Spleen (tissue), 11 donors: ENCODE measurements around the gene TYW3. TPM values are rescaled to one million over a fixed set of nuclear protein-coding genes. Genes with fewer than 3 reads are reported as not detected.

Experiments used
- DNase-seq: peaks from one replicate; pipeline ENCODE4 v3.0.0-alpha.2; 2020
- H3K27ac ChIP-seq, 8 donors: fragments of 200-600 bp; sonication (generic) in 7 of 8; 1 replicate in 4 of 8; 2 replicates in 4 of 8; pipeline versions ENCODE4 v1.5.0 to v1.8.0; 2016 to 2021; ENCODE audit warnings: inconsistent platforms in 4 of 8, mild to moderate bottlenecking in 4 of 8, moderate library complexity in 1 of 8
- H3K27me3 ChIP-seq, 7 donors: fragments of 200-600 bp; sonication (generic) in 6 of 7; replicated peaks in 1 of 7; 1 replicate in 4 of 7; 2 replicates in 3 of 7; pipeline versions ENCODE4 v1.5.0 to v1.8.0; 2016 to 2021; ENCODE audit warnings: inconsistent platforms in 3 of 7, mild to moderate bottlenecking in 1 of 7
- H3K36me3 ChIP-seq, 6 donors: fragments of 200-600 bp; sonication (generic) in 5 of 6; 1 replicate in 4 of 6; 2 replicates in 2 of 6; pipeline versions ENCODE4 v1.5.0 to v1.8.0; 2016 to 2021; ENCODE audit warnings: inconsistent platforms in 2 of 6
- H3K4me1 ChIP-seq, 6 donors: fragments of 200-600 bp; sonication (generic) in 5 of 6; 1 replicate in 3 of 6; 2 replicates in 3 of 6; pipeline versions ENCODE4 v1.5.0 to v1.8.0; 2016 to 2021; ENCODE audit warnings: inconsistent platforms in 3 of 6
- H3K4me3 ChIP-seq, 8 donors: fragments of 200-600 bp; sonication (generic) in 7 of 8; 1 replicate in 4 of 8; 2 replicates in 4 of 8; pipeline versions ENCODE4 v1.5.0 to v1.8.0; 2016 to 2021; ENCODE audit warnings: inconsistent platforms in 4 of 8, mild to moderate bottlenecking in 4 of 8, moderate library complexity in 2 of 8
- H3K9me3 ChIP-seq, 8 donors: fragments of 200-600 bp; sonication (generic) in 7 of 8; 1 replicate in 4 of 8; 2 replicates in 4 of 8; pipeline versions ENCODE4 v1.5.0 to v1.8.0; 2016 to 2021; ENCODE audit warnings: inconsistent platforms in 4 of 8
- CTCF ChIP-seq, 11 experiments: fragments of 200-600 bp in 7 of 11; fragments of 450-650 bp in 4 of 11; sonication (generic) in 4 of 11; IDR thresholded peaks in 8 of 11; conservative IDR thresholded peaks in 3 of 11; 1 replicate in 7 of 11; 2 replicates in 4 of 11; pipeline versions ENCODE4 v1.4.0 to v1.8.0; 2016 to 2021; ENCODE audit warnings: antibody characterized with exemption in 11 of 11, inconsistent platforms in 4 of 11, mild to moderate bottlenecking in 1 of 11
- POLR2A ChIP-seq, 3 donors: fragments of 450-650 bp; IDR thresholded peaks; one replicate each; pipeline ENCODE4 v1.5.1; 2017; ENCODE audit warnings: antibody characterized with exemption in 3 of 3, mild to moderate bottlenecking in 1 of 3
- POLR2AphosphoS5 ChIP-seq, 3 donors: sonication (generic); formaldehyde crosslinking; IDR thresholded peaks; one replicate each; pipeline ENCODE4 v1.5.1; 2017; ENCODE audit warnings: antibody characterized with exemption in 3 of 3
- WGBS, 5 donors: extraction: QIAGEN DNeasy Blood & Tissue Kit in 3 of 5; methylation state at CpG; one replicate each; pipeline versions ENCODE4 v1.1.5 to v1.1.7; 2013 to 2018; 5-methylcytosine and 5-hydroxymethylcytosine counted together
- intact Hi-C: fragments of 100-400 bp; cut with DNase I; formaldehyde crosslinking; loops from one replicate; pipeline ENCODE4 v1.15.0; 2023; ENCODE audit warnings: low total_unique reads
- polyA plus RNA-seq, 3 donors: library from polyadenylated mRNA; stranded (reverse); fragments of 200-250 nt; gene quantifications; one replicate each; pipeline ENCODE4 v1.2.1, GENCODE V29; 2013
- total RNA-seq, 7 donors: library from RNA; depleted of rRNA in 3 of 7; stranded (reverse); fragments of >200 nt in 3 of 7; fragmentation: NEBNext Ultra II Directional in 4 of 7; extraction: Animal tissue kit (Norgen Biotek cat#: 25700) in 4 of 7; gene quantifications; one replicate each; pipeline versions ENCODE4 v1.1.0 to v1.2.1, GENCODE V29; 2016 to 2021
- donor health status: healthy with polysubstance abuse.
- donor health status: DM: no; HTN: no; CAD: no; lungs with moderate emphysema.
- donor health status: DM: no; HTN: no; CAD: no.
- donor health status: Bipolar disorder and iron deficiency.
- donor health status: healthy.
- donor health status: DM: no; HTN: no; CAD: no.
- donor health status: DM: yes; HTN: yes; CAD: no.

Gene TYW3
- total and polyA plus RNA-seq, 10 donors, result 11.5 to 19.2 (median 16.6) TPM

GRCh38 chr1:74713849-74714248 is 19.1 kb upstream of the TYW3 start:
- Histone ChIP-seq H3K4me3 (no peak overlapping the region), H3K27ac (no peak overlapping the region), H3K27me3 (no peaks in the 10 kb centered on the region), H3K36me3 (peaks cover 0 to 100% (median 32%) of the 10 kb centered on the region in 6 donors), H3K9me3 (no peaks in the 10 kb centered on the region), H3K4me1 (no peaks in the 10 kb centered on the region)
- intact Hi-C loops, result no loop called here
- DNase-seq, result no peak
- TF ChIP-seq POLR2A (IDR thresholded peaks at IDR 0.05) (no peak), CTCF (IDR thresholded peaks at IDR 0.05 in 8 of 11, conservative IDR thresholded peaks at IDR 0.05 in 3 of 11) (no peak), POLR2AphosphoS5 (IDR thresholded peaks at IDR 0.05) (no peak)
- 87 to 96% (median 91%) methylated on average over 3 of the region's 3 CpGs for WGBS, 5 donors

GRCh38 chr1:74714429-74715235 is 18.3 kb upstream of the TYW3 start:
- Histone ChIP-seq H3K27me3 (no peaks in the 10 kb centered on the region), H3K9me3 (no peaks in the 10 kb centered on the region), H3K36me3 (peaks cover 0 to 100% (median 29%) of the 10 kb centered on the region in 6 donors), H3K4me1 (no peaks in the 10 kb centered on the region), H3K27ac (no peak overlapping the region), H3K4me3 (no peak overlapping the region)
- no peak for DNase-seq
- intact Hi-C loops, result no loop called here
- 69 to 88% (median 80%) methylated on average over 1 of the region's 1 CpG for WGBS, 5 donors
- no peak for TF ChIP-seq POLR2AphosphoS5 (IDR thresholded peaks at IDR 0.05)
- no peak for TF ChIP-seq CTCF (IDR thresholded peaks at IDR 0.05 in 8 of 11, conservative IDR thresholded peaks at IDR 0.05 in 3 of 11)
- no peak for TF ChIP-seq POLR2A (IDR thresholded peaks at IDR 0.05)

- 79 to 95% (median 88%) methylated on average over 1 of the region's 1 CpG for WGBS, 5 donors
- H3K4me3 ChIP-seq, result no peak overlapping the region
- peaks cover 0 to 100% (median 31%) of the 10 kb centered on the region in 6 donors for H3K36me3 ChIP-seq
- TF ChIP-seq POLR2AphosphoS5 (IDR thresholded peaks at IDR 0.05), result no peak
- no peak for TF ChIP-seq CTCF (IDR thresholded peaks at IDR 0.05 in 8 of 11, conservative IDR thresholded peaks at IDR 0.05 in 3 of 11)
- no peak for TF ChIP-seq POLR2A (IDR thresholded peaks at IDR 0.05)
- H3K4me1 ChIP-seq, result no peaks in the 10 kb centered on the region
- DNase-seq, result no peak
- H3K9me3 ChIP-seq, result no peaks in the 10 kb centered on the region
- intact Hi-C loops, result no loop called here
- no peaks in the 10 kb centered on the region for H3K27me3 ChIP-seq
- H3K27ac ChIP-seq, result no peak overlapping the region
Observed at GRCh38 chr1:74715236-74715502, 17.8 kb upstream of the TYW3 start.

- TF ChIP-seq POLR2A (IDR thresholded peaks at IDR 0.05) (no peak), CTCF (IDR thresholded peaks at IDR 0.05 in 8 of 11, conservative IDR thresholded peaks at IDR 0.05 in 3 of 11) (no peak), POLR2AphosphoS5 (IDR thresholded peaks at IDR 0.05) (no peak)
- no peak for DNase-seq
- Histone ChIP-seq H3K4me1 (no peaks in the 10 kb centered on the region), H3K27me3 (no peaks in the 10 kb centered on the region), H3K36me3 (peaks cover 0 to 100% (median 36%) of the 10 kb centered on the region in 6 donors), H3K4me3 (no peak overlapping the region), H3K9me3 (no peaks in the 10 kb centered on the region), H3K27ac (no peak overlapping the region)
- WGBS, 5 donors, result 85 to 93% (median 89%) methylated on average over 6 of the region's 6 CpGs
- intact Hi-C loops, result no loop called here
Observed at GRCh38 chr1:74715806-74716205, 17.1 kb upstream of the TYW3 start.
